Measurements from ENCODE around the gene CPVL. TPM values are rescaled to one million over a fixed set of nuclear protein-coding genes. Genes with fewer than 3 reads are reported as not detected.

Gene CPVL
- total RNA-seq, 1 experiment from 2014 or later, result 26.9 TPM

- Histone ChIP-seq H3K9me3 (ENCODE audit: control insufficient read depth, low read depth, low read length) (no peaks in the 10 kb centered on the region), H3K79me2 (ENCODE audit: insufficient read depth, low read length) (no peaks in the 10 kb centered on the region; the same call in 1 of the 2 replicates), H3T11ph (ENCODE audit: low read length) (no peak overlapping the region), H3K4me2 (ENCODE audit: insufficient read depth, insufficient read length, low read length) (no peak overlapping the region), H4K5ac (ENCODE audit: insufficient read length, low read depth, low read length) (no peak overlapping the region), H3K4ac (ENCODE audit: low read depth, low read length) (no peak overlapping the region), H4K8ac (replicated peaks; ENCODE audit: insufficient read length, low read depth, low read length) (no peak overlapping the region), H2AK5ac (ENCODE audit: insufficient read length, low read length) (no peak overlapping the region), H3K4me1 (ENCODE audit: insufficient read depth, low read length) (no peaks in the 10 kb centered on the region), H4K20me1 (ENCODE audit: control insufficient read depth, insufficient read depth, insufficient read length) (no peaks in the 10 kb centered on the region), H4K91ac (ENCODE audit: insufficient read length, low read depth, low read length) (no peak overlapping the region), H2BK20ac (ENCODE audit: low read depth, low read length, poor library complexity, severe bottlenecking) (no peak overlapping the region), H2BK15ac (ENCODE audit: low read depth, low read length) (no peak overlapping the region), H2BK12ac (ENCODE audit: insufficient read length, low read depth, low read length) (no peak overlapping the region), H2BK120ac (ENCODE audit: low read depth, low read length, poor library complexity, severe bottlenecking) (no peak overlapping the region), H2AFZ (ENCODE audit: low read length) (no peak overlapping the region), H3K27ac (ENCODE audit: insufficient read length, low read depth, low read length) (no peak overlapping the region), H3K27me3 (ENCODE audit: insufficient read depth, low read length) (no peaks in the 10 kb centered on the region), H3K14ac (ENCODE audit: insufficient read depth, low read length) (no peak overlapping the region), H2BK5ac (ENCODE audit: insufficient read length, low read length) (no peak overlapping the region), H3K23ac (ENCODE audit: insufficient read length, low read depth, low read length) (no peak overlapping the region), H3K56ac (ENCODE audit: insufficient read length, low read depth, low read length) (no peak overlapping the region), H3K23me2 (ENCODE audit: insufficient read length, low read depth, low read length, poor library complexity, severe bottlenecking) (no peaks in the 10 kb centered on the region), H3K18ac (ENCODE audit: insufficient read length, low read depth, low read length) (no peak overlapping the region), H3K9ac (ENCODE audit: extremely low read depth, insufficient read length, low read length) (no peak overlapping the region), H3K79me1 (ENCODE audit: insufficient read depth, low read depth, low read length, poor library complexity, severe bottlenecking) (no peaks in the 10 kb centered on the region)
- H3K27me3 Mint-ChIP-seq (ENCODE audit: low read depth), result no peaks in the 10 kb centered on the region; the same call in 1 of the 2 replicates
- no peak overlapping the region for H3K4me3 Mint-ChIP-seq
- no peak for TF ChIP-seq CTCF (conservative IDR thresholded peaks at IDR 0.05)
- no peak for DNase-seq
- no CpG with 5 or more reads among the region's 4 CpGs for WGBS (ENCODE audit: extremely low coverage, insufficient read length, low lambda C conversion rate)
- H3K27ac Mint-ChIP-seq, result no peak overlapping the region
- peaks cover 0 to 10% (median 0%) of the 10 kb centered on the region in 3 experiments; a peak in 2 of 7 replicates for H3K36me3 Mint-ChIP-seq (ENCODE audit: insufficient read depth in 1 of 3, low read depth in 3 of 3)
- peaks cover 0 to 3% of the 10 kb centered on the region in 2 experiments; a peak in 2 of 4 replicates for H3K4me1 Mint-ChIP-seq
- peaks cover 7% of the 10 kb centered on the region in 2 experiments; a peak in 4 of 5 replicates for H3K9me3 Mint-ChIP-seq
Observed at GRCh38 chr7:29138588-29138987, 7.7 kb downstream of the CPVL start.

Data from H9 (cell line).